ENCODE measurements around the gene CASK.
"Not testable (repeated sequence)": the region's sequence is repeated elsewhere in the genome, so short reads cannot be mapped to it uniquely, and the experiment has no call there.

The CASK gene

DNA sequence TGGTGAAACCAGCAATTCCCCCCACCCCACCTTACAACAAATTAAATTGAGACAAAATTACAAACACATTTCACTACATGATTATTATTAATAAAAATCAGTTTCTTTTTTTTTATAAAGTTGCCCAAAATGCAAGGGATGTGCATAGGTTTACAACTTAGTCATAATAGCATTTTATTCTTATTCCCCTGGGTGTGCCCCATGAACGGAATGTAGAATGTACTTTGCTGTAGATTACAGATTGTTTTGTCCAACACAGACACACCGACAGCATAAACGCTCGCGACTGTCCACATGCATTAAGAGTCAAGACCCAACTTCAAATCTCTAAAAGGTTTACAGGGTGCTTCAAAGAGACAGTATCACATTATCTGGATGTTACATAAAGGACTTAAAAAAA, 403.9 kb downstream of the CASK start:
- H3K4me1 ChIP-seq (ENCODE audit: control insufficient read depth, insufficient read depth, low read length), result peaks cover 27% of the 10 kb centered on the region
- no peak overlapping the region for H3K27ac ChIP-seq (ENCODE audit: low read depth, low read length)
- no peaks in the 10 kb centered on the region for H3K9me3 ChIP-seq (ENCODE audit: control insufficient read depth, insufficient read depth, low read depth, low read length)
- H3K9ac ChIP-seq (ENCODE audit: low read length), result no peak overlapping the region
- H3K4me3 ChIP-seq (ENCODE audit: low read depth, low read length), result no peak overlapping the region
- H3K27me3 ChIP-seq (ENCODE audit: control insufficient read depth, insufficient read depth, low read length), result no peaks in the 10 kb centered on the region
- H3K36me3 ChIP-seq (ENCODE audit: control insufficient read depth, insufficient read depth, low read length), result peaks cover 26% of the 10 kb centered on the region

DNA sequence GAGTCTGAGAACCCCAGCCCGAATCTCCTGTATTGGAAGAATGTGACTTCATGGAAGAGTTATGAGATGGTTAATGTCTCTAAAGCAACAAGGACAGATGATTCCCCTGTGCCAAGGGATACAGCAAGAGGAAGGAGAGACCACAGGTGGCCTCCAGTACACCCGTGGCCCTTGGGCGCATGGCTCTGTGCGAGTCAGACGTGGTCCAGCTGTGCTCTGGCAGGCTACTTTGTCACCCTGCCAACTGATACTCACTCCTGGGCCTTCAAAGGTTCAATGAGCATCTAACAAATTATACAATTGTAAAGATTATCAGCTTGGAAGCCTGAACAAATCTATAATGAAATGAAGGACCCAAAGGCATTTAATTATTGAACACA, 404.5 kb downstream of the CASK start:
- no peak overlapping the region for H3K4me3 ChIP-seq (ENCODE audit: low read depth, low read length)

GRCh38 chrX:41518127-41518840, 405.1 kb downstream of the CASK start:
- Histone ChIP-seq H3K36me3 (ENCODE audit: control insufficient read depth, insufficient read depth, low read length) (peaks cover 21% of the 10 kb centered on the region), H3K9ac (ENCODE audit: low read length) (no peak overlapping the region), H3K4me1 (ENCODE audit: control insufficient read depth, insufficient read depth, low read length) (peaks cover 25% of the 10 kb centered on the region), H3K4me3 (ENCODE audit: low read depth, low read length) (no peak overlapping the region), H3K27me3 (ENCODE audit: control insufficient read depth, insufficient read depth, low read length) (no peaks in the 10 kb centered on the region), H3K27ac (ENCODE audit: low read depth, low read length) (no peak overlapping the region), H3K9me3 (ENCODE audit: control insufficient read depth, insufficient read depth, low read depth, low read length) (no peaks in the 10 kb centered on the region)

More for the DNA sequence above, 404.5 kb downstream of the CASK start:
- H3K9me3 ChIP-seq (ENCODE audit: control insufficient read depth, insufficient read depth, low read depth, low read length), result no peaks in the 10 kb centered on the region
- no peaks in the 10 kb centered on the region for H3K27me3 ChIP-seq (ENCODE audit: control insufficient read depth, insufficient read depth, low read length)
- H3K36me3 ChIP-seq (ENCODE audit: control insufficient read depth, insufficient read depth, low read length), result peaks cover 26% of the 10 kb centered on the region
- no peak overlapping the region for H3K27ac ChIP-seq (ENCODE audit: low read depth, low read length)
- no peak overlapping the region for H3K9ac ChIP-seq (ENCODE audit: low read length)
- H3K4me1 ChIP-seq (ENCODE audit: control insufficient read depth, insufficient read depth, low read length), result peaks cover 27% of the 10 kb centered on the region

DNA sequence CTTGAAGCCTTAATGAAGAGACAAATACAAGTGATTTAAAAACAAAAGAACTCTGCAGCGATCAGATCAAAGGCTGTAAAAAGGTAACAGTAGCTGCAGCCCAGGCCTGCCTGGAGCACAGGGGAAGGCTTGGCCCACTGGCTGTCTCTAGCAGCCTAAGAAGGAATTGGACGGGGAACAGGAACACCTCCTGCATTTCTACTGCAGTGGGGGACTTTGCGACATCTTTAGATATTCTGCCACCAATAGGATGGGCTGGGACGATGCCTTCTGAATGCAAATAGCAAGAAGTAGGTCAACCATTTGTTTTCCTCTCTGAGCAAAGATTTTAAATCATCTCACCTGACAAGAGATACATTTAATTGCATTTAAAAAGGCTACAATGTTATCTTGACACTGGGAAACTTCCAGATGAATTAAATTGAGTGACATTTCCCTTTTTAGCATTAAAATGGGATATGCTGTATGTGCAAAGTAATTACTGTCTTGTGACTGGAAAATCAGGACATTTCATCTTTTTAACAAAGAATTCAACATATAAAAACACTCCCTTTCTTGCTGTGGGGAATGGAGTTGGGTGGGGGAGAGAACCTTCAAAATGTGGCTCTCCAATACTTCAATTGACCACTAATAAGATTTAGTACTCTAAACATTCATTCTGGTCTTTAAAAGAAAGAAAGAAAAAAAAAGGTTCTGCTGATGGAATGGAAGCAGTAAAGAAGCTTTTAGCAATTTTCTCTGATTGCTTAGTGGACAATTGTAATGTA, 406.2 kb downstream of the CASK start:
- Histone ChIP-seq H3K4me1 (ENCODE audit: control insufficient read depth, insufficient read depth, low read length) (peaks cover 19% of the 10 kb centered on the region), H3K9ac (ENCODE audit: low read length) (no peak overlapping the region), H3K27me3 (ENCODE audit: control insufficient read depth, insufficient read depth, low read length) (no peaks in the 10 kb centered on the region), H3K36me3 (ENCODE audit: control insufficient read depth, insufficient read depth, low read length) (peaks cover 15% of the 10 kb centered on the region), H3K4me3 (ENCODE audit: low read depth, low read length) (no peak overlapping the region), H3K9me3 (ENCODE audit: control insufficient read depth, insufficient read depth, low read depth, low read length) (no peaks in the 10 kb centered on the region), H3K27ac (ENCODE audit: low read depth, low read length) (no peak overlapping the region)

GRCh38 chrX:41516456-41516855, 406.9 kb downstream of the CASK start:
- H3K36me3 ChIP-seq (ENCODE audit: control insufficient read depth, insufficient read depth, low read length), result peaks cover 15% of the 10 kb centered on the region
- no peaks in the 10 kb centered on the region for H3K27me3 ChIP-seq (ENCODE audit: control insufficient read depth, insufficient read depth, low read length)

DNA sequence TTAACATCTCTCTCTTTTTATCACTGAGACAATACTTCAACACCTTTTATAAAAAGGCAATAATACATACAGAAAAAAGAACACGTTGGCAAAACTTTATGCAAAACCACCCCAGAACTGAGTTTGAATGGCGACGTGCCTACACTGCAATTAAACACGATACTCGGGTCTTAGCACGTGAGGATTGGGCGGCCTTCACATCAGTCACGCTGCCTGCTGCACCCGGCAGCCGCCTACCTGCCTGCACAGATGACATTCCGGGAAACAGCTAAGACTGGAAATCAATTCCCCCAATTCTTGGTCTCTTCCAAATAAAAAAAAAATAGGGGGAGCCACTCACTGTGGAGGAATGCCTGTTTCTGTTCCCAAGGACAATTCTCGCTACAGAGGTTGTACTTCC, 408.0 kb downstream of the CASK start:
- Histone ChIP-seq H3K4me3 (ENCODE audit: low read depth, low read length) (no peak overlapping the region), H3K36me3 (ENCODE audit: control insufficient read depth, insufficient read depth, low read length) (peaks cover 8% of the 10 kb centered on the region), H3K9ac (ENCODE audit: low read length) (no peak overlapping the region), H3K9me3 (ENCODE audit: control insufficient read depth, insufficient read depth, low read depth, low read length) (no peaks in the 10 kb centered on the region), H3K27me3 (ENCODE audit: control insufficient read depth, insufficient read depth, low read length) (no peaks in the 10 kb centered on the region), H3K27ac (ENCODE audit: low read depth, low read length) (no peak overlapping the region), H3K4me1 (ENCODE audit: control insufficient read depth, insufficient read depth, low read length) (peaks cover 10% of the 10 kb centered on the region)

More at GRCh38 chrX:41516456-41516855, 406.9 kb downstream of the CASK start:
- H3K4me3 ChIP-seq (ENCODE audit: low read depth, low read length), result no peak overlapping the region
- H3K4me1 ChIP-seq (ENCODE audit: control insufficient read depth, insufficient read depth, low read length), result peaks cover 12% of the 10 kb centered on the region
- no peaks in the 10 kb centered on the region for H3K9me3 ChIP-seq (ENCODE audit: control insufficient read depth, insufficient read depth, low read depth, low read length)
- H3K9ac ChIP-seq (ENCODE audit: low read length), result no peak overlapping the region
- no peak overlapping the region for H3K27ac ChIP-seq (ENCODE audit: low read depth, low read length)

GRCh38 chrX:41514179-41514578, 409.2 kb downstream of the CASK start:
- H3K27ac ChIP-seq (ENCODE audit: low read depth, low read length), result no peak overlapping the region
- no peak overlapping the region for H3K9ac ChIP-seq (ENCODE audit: low read length)
- H3K4me3 ChIP-seq (ENCODE audit: low read depth, low read length), result no peak overlapping the region
- H3K4me1 ChIP-seq (ENCODE audit: control insufficient read depth, insufficient read depth, low read length), result peaks cover 10% of the 10 kb centered on the region
- no peaks in the 10 kb centered on the region for H3K27me3 ChIP-seq (ENCODE audit: control insufficient read depth, insufficient read depth, low read length)
- H3K9me3 ChIP-seq (ENCODE audit: control insufficient read depth, insufficient read depth, low read depth, low read length), result no peaks in the 10 kb centered on the region
- peaks cover 5% of the 10 kb centered on the region; the same call in 1 of the 2 replicates for H3K36me3 ChIP-seq (ENCODE audit: control insufficient read depth, insufficient read depth, low read length)

- not testable (repeated sequence) for H3K27ac ChIP-seq (ENCODE audit: low read depth, low read length); H3K4me1 ChIP-seq (ENCODE audit: control insufficient read depth, insufficient read depth, low read length); H3K27me3 ChIP-seq (ENCODE audit: control insufficient read depth, insufficient read depth, low read length); H3K9ac ChIP-seq (ENCODE audit: low read length); H3K36me3 ChIP-seq (ENCODE audit: control insufficient read depth, insufficient read depth, low read length); H3K9me3 ChIP-seq (ENCODE audit: control insufficient read depth, insufficient read depth, low read depth, low read length); H3K4me3 ChIP-seq (ENCODE audit: low read depth, low read length)
These were observed 410.5 kb downstream of the CASK start for GRCh38 chrX:41512853-41513252.

GRCh38 chrX:41512394-41512793, 411.0 kb downstream of the CASK start:
- no peaks in the 10 kb centered on the region for H3K36me3 ChIP-seq (ENCODE audit: control insufficient read depth, insufficient read depth, low read length)
- no peak overlapping the region for H3K4me3 ChIP-seq (ENCODE audit: low read depth, low read length)
- H3K9me3 ChIP-seq (ENCODE audit: control insufficient read depth, insufficient read depth, low read depth, low read length), result no peaks in the 10 kb centered on the region
- no peaks in the 10 kb centered on the region for H3K27me3 ChIP-seq (ENCODE audit: control insufficient read depth, insufficient read depth, low read length)
- peaks cover 8% of the 10 kb centered on the region for H3K4me1 ChIP-seq (ENCODE audit: control insufficient read depth, insufficient read depth, low read length)
- H3K27ac ChIP-seq (ENCODE audit: low read depth, low read length), result no peak overlapping the region
- no peak overlapping the region for H3K9ac ChIP-seq (ENCODE audit: low read length)

GRCh38 chrX:41507919-41508318, 415.4 kb downstream of the CASK start:
- Histone ChIP-seq H3K9me3 (ENCODE audit: control insufficient read depth, insufficient read depth, low read depth, low read length) (no peaks in the 10 kb centered on the region), H3K9ac (ENCODE audit: low read length) (no peak overlapping the region), H3K27me3 (ENCODE audit: control insufficient read depth, insufficient read depth, low read length) (no peaks in the 10 kb centered on the region)

DNA sequence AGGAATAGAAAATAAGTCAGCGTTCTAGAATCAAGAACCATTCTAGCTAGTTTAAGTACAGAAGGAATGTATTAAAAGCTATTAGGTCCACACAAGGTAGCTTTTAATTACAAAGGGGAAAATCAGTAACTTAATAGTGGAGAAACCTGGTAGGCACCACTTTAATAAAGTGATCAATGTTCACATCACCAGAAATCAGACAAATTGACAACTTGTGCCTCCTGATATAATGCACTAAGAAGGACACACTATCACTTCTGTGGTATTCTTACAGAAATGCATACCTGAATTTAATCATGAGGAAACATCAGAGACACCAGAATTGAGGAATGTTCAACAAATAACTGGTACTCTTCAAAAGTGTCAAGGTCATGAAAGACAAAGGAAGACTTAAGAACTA, 421.4 kb downstream of the CASK start:
- H3K4me1 ChIP-seq (ENCODE audit: control insufficient read depth, insufficient read depth, low read length), result no peaks in the 10 kb centered on the region
- no peaks in the 10 kb centered on the region for H3K27me3 ChIP-seq (ENCODE audit: control insufficient read depth, insufficient read depth, low read length)
- H3K4me3 ChIP-seq (ENCODE audit: low read depth, low read length), result no peak overlapping the region
- H3K27ac ChIP-seq (ENCODE audit: low read depth, low read length), result no peak overlapping the region
- H3K36me3 ChIP-seq (ENCODE audit: control insufficient read depth, insufficient read depth, low read length), result no peaks in the 10 kb centered on the region
- peaks cover 10% of the 10 kb centered on the region for H3K9me3 ChIP-seq (ENCODE audit: control insufficient read depth, insufficient read depth, low read depth, low read length)
- no peak overlapping the region for H3K9ac ChIP-seq (ENCODE audit: low read length)

More at GRCh38 chrX:41507919-41508318, 415.4 kb downstream of the CASK start:
- Histone ChIP-seq H3K27ac (ENCODE audit: low read depth, low read length) (no peak overlapping the region), H3K4me3 (ENCODE audit: low read depth, low read length) (no peak overlapping the region), H3K36me3 (ENCODE audit: control insufficient read depth, insufficient read depth, low read length) (no peaks in the 10 kb centered on the region), H3K4me1 (ENCODE audit: control insufficient read depth, insufficient read depth, low read length) (no peaks in the 10 kb centered on the region)

All from HUES6 (cell line).